ENCODE results near the gene TMEM31. TPM values are rescaled to one million over a fixed set of nuclear protein-coding genes. Genes with fewer than 3 reads are reported as not detected.

Gene TMEM31
- total and polyA plus RNA-seq, 10 of the 15 experiments (the other 5 are each of a cell fraction or from before 2014, with no cell fraction given) = 0.18 TPM; not detected in 9

DNA sequence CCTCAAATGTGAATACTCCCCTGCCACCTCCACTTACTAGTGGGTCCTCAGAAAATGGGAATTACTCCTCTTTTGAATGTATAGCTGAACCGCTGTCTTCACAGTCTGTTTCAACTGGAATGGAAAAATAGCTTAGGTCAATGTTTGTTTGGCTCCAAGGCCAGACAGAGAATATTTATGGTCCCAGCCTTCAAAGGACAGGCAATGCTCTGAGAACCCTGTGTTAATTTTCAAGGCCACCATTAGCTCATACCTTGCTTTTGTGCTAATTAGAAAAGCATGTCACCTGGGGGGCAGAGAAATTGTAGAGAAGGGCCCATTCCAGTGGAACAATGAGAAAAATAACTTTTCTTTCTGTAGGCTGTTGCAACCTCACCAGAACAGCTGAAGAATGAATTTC is 19.6 kb upstream of the TMEM31 start:
- FAIRE-seq (no peak), ATAC-seq (no peak), DNase-seq (ENCODE audit: low read depth, low spot score) (no peak)
- Histone ChIP-seq H3K4me1 (ENCODE audit: control insufficient read depth, insufficient read depth, low read length) (no peaks in the 10 kb centered on the region), H3K36me3 (ENCODE audit: control insufficient read depth in 2 of 2, insufficient read depth in 2 of 2, low read length in 1 of 2) (no peaks in the 10 kb centered on the region), H2AFZ (ENCODE audit: control insufficient read depth, low read depth, low read length) (no peak overlapping the region), H3K4me2 (ENCODE audit: control insufficient read depth, insufficient read depth) (no peak overlapping the region), H3K79me2 (ENCODE audit: control insufficient read depth, insufficient read depth, low read length) (peaks cover 6% of the 10 kb centered on the region), H3K4me3 (no peak overlapping the region), H3K9ac (ENCODE audit: control insufficient read depth, insufficient read depth, low read length) (no peak overlapping the region), H3K27me3 (replicated peaks in 1 of 2; ENCODE audit: control insufficient read depth in 2 of 2, insufficient read depth in 2 of 2, low read length in 1 of 2) (no peaks in the 10 kb centered on the region), H4K20me1 (ENCODE audit: control insufficient read depth, insufficient read depth) (no peaks in the 10 kb centered on the region), H3K27ac (ENCODE audit: control insufficient read depth, insufficient read depth) (no peak overlapping the region), H3K9me3 (replicated peaks; ENCODE audit: control insufficient read depth, insufficient read depth, low read length) (no peaks in the 10 kb centered on the region; the same call in 2 of the 3 replicates)
- TF ChIP-seq, protein P1, sequence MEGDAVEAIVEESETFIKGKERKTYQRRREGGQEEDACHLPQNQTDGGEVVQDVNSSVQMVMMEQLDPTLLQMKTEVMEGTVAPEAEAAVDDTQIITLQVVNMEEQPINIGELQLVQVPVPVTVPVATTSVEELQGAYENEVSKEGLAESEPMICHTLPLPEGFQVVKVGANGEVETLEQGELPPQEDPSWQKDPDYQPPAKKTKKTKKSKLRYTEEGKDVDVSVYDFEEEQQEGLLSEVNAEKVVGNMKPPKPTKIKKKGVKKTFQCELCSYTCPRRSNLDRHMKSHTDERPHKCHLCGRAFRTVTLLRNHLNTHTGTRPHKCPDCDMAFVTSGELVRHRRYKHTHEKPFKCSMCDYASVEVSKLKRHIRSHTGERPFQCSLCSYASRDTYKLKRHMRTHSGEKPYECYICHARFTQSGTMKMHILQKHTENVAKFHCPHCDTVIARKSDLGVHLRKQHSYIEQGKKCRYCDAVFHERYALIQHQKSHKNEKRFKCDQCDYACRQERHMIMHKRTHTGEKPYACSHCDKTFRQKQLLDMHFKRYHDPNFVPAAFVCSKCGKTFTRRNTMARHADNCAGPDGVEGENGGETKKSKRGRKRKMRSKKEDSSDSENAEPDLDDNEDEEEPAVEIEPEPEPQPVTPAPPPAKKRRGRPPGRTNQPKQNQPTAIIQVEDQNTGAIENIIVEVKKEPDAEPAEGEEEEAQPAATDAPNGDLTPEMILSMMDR (IDR thresholded peaks at IDR 0.05 in 2 of 3, conservative IDR thresholded peaks at IDR 0.05 in 1 of 3; ENCODE audit: control insufficient read depth in 2 of 3, extremely low read depth in 1 of 3, insufficient read depth in 1 of 3, low read depth in 3 of 3, low read length in 3 of 3) = no peak
- TF ChIP-seq, protein P2, sequence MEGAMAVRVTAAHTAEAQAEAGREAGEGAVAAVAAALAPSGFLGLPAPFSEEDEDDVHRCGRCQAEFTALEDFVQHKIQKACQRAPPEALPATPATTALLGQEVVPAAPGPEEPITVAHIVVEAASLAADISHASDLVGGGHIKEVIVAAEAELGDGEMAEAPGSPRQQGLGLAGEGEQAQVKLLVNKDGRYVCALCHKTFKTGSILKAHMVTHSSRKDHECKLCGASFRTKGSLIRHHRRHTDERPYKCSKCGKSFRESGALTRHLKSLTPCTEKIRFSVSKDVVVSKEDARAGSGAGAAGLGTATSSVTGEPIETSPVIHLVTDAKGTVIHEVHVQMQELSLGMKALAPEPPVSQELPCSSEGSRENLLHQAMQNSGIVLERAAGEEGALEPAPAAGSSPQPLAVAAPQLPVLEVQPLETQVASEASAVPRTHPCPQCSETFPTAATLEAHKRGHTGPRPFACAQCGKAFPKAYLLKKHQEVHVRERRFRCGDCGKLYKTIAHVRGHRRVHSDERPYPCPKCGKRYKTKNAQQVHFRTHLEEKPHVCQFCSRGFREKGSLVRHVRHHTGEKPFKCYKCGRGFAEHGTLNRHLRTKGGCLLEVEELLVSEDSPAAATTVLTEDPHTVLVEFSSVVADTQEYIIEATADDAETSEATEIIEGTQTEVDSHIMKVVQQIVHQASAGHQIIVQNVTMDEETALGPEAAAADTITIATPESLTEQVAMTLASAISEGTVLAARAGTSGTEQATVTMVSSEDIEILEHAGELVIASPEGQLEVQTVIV (IDR thresholded peaks at IDR 0.05; ENCODE audit: borderline replicate concordance, partially characterized antibody) = no peak
- TF ChIP-seq HDAC6 (IDR thresholded peaks at IDR 0.05; ENCODE audit: unreplicated experiment) (no peak), BACH1 (IDR thresholded peaks at IDR 0.05; ENCODE audit: borderline replicate concordance) (no peak)
- no TSS peak for BruUV-seq (replicated peaks)
- CTCF ChIA-PET = interaction anchor here (0.6 to 3.7 kb wide), 9 partner anchors 18 to 158 kb away, joined by 3 to 25 read pairs (median 4); partner anchors contain the start of genes RAB9B and TMEM31
- POLR2A ChIA-PET = no interaction called here
- SMC1A ChIA-PET (ENCODE audit: uncharacterized antibody, unreplicated experiment) = interaction anchor here (1.0 to 1.7 kb wide), 3 partner anchors 19 to 173 kb away, joined by 3 to 7 read pairs (median 3); no protein-coding TSS in a partner anchor
- WGBS (ENCODE audit: insufficient coverage, insufficient replicate concordance, low lambda C conversion rate, missing lambda C conversion rate) = 50% methylated on average over 1 of the region's 1 CpG
- intact Hi-C loops (cut with micrococcal nuclease; ENCODE audit: unreplicated experiment) = no loop called here
- in situ Hi-C loops (cut with MboI) = no loop called here
- RAD21 ChIA-PET (ENCODE audit: unreplicated experiment) = interaction anchor here (0.6 kb wide), 1 partner anchor 201 kb away, joined by 4 read pairs; no protein-coding TSS in a partner anchor

All from GM12878 (cell line).